G401 (cell line): ENCODE data around the gene CELSR1. TPM values are rescaled to one million over a fixed set of nuclear protein-coding genes. Genes with fewer than 3 reads are reported as not detected.
"Not testable (repeated sequence)": the region's sequence is repeated elsewhere in the genome, so short reads cannot be mapped to it uniquely, and the experiment has no call there.

Experiments
- DNase-seq: peaks from one replicate; pipeline ENCODE4 v3.0.0-alpha.2; 2015; ENCODE audit warnings: low spot score
- in situ Hi-C: cut with HindIII; loops from 2 replicates; pipeline ENCODE4 v1.10.0; 2016; ENCODE audit warnings: low sequenced_read_pairs, mixed read lengths
- total RNA-seq: library from RNA; depleted of rRNA; stranded (reverse); fragments of >200 nt; shearing (Covaris generic); gene quantifications from 2 replicates; pipeline ENCODE4 v1.2.3, GENCODE V29; 2014

CELSR1 gene
- total RNA-seq, 1 experiment from 2014 or later, result 10.1 TPM

- no peak for DNase-seq
- in situ Hi-C loops, result no loop called here
These were observed 18.7 kb downstream of the CELSR1 start for GRCh38 chr22:46518542-46519325.

DNA sequence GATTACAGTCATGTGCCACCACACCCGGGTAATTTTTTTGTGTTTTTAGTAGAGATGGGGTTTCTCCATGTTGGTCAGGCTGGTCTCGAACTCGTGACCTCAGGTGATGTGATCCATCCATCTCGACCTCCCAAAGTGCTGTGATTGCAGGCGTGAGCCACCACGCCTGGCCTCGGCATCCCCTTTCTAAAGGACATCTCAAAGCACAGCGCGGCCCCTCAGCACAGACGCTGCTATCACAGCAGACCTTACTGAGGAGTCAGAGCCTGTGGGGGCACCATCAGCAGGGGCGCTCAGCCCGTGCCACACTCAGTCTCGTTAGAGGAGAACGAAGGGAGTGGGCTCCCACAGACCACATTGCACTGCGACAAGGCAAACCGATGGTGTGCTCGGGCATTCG is 19.4 kb downstream of the CELSR1 start:
- in situ Hi-C loops, result no loop called here
- DNase-seq, result no peak

DNA sequence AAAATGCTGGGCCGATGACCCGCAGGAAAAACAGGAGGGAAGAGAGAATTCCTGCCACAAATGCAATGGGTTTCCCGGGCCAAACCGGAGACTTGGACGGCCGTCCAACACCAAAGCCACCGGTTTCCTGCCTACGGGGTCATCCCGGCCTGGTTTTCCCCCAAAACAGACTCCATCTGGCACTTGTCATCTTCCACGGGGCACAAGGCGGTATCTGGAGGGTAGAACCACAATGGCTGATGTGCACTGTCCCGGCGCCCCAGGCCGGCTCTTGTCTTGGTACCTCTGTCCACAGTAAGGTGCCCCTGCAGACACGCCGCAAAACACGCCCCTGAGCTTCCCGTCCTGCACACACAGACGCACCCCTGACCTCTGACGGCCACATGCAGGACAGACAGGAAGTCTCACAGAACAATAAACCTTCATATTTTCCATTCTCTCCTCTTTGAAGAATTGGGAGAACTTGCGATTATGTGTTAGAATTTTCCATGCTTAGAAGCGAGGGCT is 20.1 kb downstream of the CELSR1 start:
- DNase-seq, result no peak
- in situ Hi-C loops, result no loop called here

DNA sequence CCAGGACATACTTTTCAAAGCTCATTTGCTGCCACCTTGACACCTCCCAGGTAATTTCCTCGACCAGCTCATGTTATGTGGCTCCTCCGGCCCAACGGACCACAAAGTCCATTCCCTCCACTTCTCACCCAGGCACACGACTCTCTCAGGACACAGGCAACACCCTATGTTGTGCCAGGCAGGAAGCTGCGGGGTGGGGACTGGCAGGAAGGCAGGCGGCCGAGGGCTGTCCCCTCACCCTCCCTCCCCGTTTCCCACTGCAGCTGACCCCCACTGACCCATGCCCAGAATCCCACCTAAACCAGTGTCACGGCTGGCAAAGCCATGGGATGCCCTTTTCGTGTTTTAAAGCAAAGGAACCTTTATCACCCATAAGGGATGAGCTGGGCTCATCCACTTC is 20.8 kb downstream of the CELSR1 start:
- in situ Hi-C loops, result no loop called here
- no peak for DNase-seq

- in situ Hi-C loops, DNase-seq: not testable (repeated sequence)
These were observed 21.3 kb downstream of the CELSR1 start for GRCh38 chr22:46516112-46516487.

DNA sequence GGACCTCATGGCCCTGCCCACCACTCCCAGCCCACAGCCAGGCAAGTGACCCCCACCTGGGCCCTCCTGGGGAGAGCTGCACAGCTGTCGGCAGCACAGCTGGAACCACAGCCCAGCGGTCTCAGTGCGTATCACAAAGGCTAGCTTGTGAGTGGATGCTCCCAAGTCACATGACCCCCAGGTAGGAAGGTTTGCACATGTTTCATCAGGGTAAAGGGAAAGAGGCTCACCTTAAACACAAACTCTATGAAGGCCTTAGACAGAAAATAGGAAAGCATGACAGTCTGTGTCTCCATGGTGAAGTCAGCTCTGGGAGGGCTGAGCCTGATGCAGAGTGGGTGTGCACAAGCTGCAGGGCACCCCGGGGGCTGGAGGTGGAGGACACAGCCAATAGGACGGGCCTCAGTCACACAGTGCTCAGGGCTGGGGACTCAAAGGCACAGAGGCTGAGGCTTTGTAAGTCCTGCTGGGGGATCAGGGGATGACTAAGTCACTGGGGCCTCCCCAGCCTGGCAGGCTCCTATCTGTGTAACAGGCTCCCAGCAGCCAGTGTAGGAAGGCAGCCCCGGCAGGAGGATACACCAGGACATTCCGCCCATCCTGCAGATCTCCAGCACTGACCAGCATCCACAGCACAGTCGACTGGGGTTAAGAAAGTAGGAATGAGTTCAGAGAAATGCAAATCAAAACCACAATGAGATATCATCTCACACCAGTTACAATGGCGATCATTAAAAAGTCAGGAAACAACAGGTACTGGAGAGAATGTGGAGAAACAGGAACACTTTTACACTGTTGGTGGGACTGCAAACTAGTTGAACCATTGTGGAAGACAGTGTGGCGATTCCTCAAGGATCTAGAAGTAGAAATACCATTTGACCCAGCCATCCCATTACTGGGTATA is 22.0 kb downstream of the CELSR1 start:
- no peak for DNase-seq
- in situ Hi-C loops, result no loop called here

DNA sequence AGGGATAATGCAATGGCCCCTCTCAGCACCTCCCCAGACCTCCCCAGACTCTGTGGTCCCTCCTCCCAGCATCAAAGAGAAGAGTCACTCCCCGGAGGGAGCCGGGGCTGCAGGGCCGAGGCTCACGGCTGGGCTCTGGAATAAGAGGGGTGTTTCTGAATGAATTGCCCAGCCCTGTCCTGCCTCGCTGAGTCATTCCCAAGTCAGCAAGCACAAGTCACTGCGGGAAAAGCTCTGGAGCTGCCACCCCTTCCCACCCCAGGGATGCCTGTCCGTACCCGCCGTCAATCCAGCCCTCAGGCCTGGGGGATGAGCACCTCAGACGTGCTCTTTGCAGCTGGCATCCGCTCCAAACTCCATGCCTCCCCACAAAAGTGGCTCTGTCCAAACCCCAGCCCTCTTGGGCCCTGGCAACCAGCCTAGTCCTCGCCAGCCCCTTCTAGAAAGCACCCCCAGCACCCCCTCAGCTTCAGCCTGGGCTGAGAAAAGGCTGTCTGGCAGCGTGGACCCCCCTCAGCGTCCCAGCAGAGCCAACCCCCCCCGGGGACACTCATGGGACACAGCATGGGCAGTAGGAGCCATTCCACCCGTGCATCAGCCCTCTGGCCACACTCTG is 22.7 kb downstream of the CELSR1 start:
- no peak for DNase-seq

GRCh38 chr22:46513908-46514550 is 23.4 kb downstream of the CELSR1 start:
- in situ Hi-C loops, result no loop called here
- no peak for DNase-seq

More for the DNA sequence above, 22.7 kb downstream of the CELSR1 start:
- in situ Hi-C loops, result no loop called here

DNA sequence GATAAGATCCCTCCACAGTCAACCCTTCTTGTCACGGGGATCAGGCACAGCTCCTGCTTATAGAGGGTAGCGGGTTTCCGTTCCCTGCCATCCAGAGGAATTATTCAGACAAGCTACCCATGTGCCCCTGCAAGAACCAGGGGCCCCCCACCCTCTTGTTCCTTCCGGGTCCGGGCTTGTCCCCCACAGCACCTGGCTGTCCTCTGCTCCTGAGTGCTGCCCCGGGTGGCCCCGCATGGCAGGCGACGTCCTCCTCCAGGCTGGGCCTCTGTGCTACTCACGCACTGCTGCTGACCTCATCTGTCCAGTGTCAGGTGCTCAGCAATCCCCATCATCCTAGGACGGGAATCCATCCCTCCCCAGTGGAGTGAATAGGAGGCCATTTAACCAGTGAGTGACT is 24.7 kb downstream of the CELSR1 start:
- in situ Hi-C loops, result no loop called here
- DNase-seq, result no peak

GRCh38 chr22:46512039-46512370 is 25.4 kb downstream of the CELSR1 start:
- DNase-seq, result no peak
- in situ Hi-C loops, result no loop called here

DNA sequence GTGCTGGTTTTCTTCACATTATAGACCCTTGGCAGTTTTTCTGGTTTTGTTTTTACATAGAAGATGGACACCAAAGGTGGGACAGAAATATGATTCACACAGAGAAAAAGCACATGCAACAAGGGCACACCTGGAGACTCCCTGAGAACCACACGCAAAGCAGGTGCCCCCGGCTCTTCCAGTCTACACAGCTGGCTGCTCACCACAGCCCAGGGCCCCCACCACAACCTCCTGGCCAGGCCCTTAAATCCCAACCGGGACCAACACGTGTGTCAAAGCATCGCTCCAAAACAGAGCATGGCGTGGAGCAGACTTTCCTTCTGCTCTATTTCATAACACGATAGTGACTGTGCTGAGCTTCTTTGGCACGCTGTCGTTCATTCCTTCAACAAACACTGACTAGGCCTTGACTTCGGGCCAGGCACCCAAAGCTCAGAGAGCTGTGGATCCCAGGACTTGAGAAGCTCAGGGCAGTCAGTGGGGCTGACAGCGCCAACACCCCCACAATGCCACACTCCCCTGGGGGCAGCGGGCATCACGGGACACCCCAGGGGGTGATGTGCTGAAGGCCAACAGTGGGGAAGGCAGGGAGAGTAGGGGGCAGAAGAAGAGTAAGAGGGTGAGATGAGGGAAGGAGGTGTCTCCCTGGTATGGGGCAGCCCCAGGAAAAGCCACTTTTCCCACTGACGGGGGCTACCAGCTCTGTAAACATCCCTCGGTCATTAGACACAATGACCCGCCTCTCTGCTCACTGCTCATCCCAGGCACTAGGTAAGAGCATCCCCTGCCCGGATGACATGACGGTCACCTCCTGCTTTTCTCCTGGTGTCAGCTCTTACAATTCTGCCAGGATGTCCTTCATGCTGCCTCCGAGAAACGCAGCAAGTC is 26.0 kb downstream of the CELSR1 start:
- in situ Hi-C loops, result no loop called here
- DNase-seq, result no peak

GRCh38 chr22:46509416-46510089 is 27.9 kb downstream of the CELSR1 start:
- in situ Hi-C loops, result no loop called here
- no peak for DNase-seq

GRCh38 chr22:46508491-46508999 is 28.9 kb downstream of the CELSR1 start:
- no peak for DNase-seq
- in situ Hi-C loops, result no loop called here

- in situ Hi-C loops, result no loop called here
These were observed 29.7 kb downstream of the CELSR1 start for GRCh38 chr22:46507451-46508425.

DNA sequence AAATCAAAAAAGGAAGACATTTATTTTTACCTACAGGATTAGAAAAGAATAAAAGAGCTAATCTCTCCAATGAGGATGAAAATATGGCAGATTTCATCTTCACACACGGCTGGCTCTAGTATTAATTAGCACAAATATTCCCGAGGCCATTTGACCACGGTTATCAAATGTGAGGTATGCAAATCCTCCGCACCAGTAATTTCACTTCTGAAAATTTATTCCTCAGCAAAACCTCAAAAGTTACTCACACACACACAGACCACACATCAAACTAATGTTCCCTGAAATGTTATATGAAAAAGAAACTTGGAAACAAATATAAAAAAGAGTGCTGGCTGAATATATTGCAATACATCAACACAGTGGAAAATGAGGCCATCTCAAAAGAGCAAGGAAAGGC is 32.8 kb downstream of the CELSR1 start:
- in situ Hi-C loops, result no loop called here

More at GRCh38 chr22:46507451-46508425, 29.7 kb downstream of the CELSR1 start:
- DNase-seq, result no peak

GRCh38 chr22:46502440-46503175 is 34.8 kb downstream of the CELSR1 start:
- in situ Hi-C loops, result no loop called here

More for the DNA sequence above, 32.8 kb downstream of the CELSR1 start:
- DNase-seq, result no peak

More at GRCh38 chr22:46502440-46503175, 34.8 kb downstream of the CELSR1 start:
- no peak for DNase-seq
